Fibroblast of villous mesenchyme (primary cell): ENCODE results near the gene MT4. TPM values are rescaled to one million over a fixed set of nuclear protein-coding genes. Genes with fewer than 3 reads are reported as not detected.
A peak's percentile ranks its signal among the peaks of the same experiment; 100 is the strongest.

ENCODE experiments used
- DNase-seq: peaks from one replicate; pipeline ENCODE4 v3.0.0-alpha.2; 2010; ENCODE audit warnings: low read depth
- H3K4me3 ChIP-seq: 2 replicates; pipeline ENCODE4 v1.5.1; 2011; ENCODE audit warnings: low read depth, mild to moderate bottlenecking, low read length
- CTCF ChIP-seq: IDR thresholded peaks from 2 replicates; pipeline ENCODE4 v1.5.1; 2012; ENCODE audit warnings: low read depth, mild to moderate bottlenecking, low read length; ENCODE audit not compliant: insufficient read depth
- total RNA-seq: library from RNA; depleted of rRNA; stranded (reverse); fragments of >200 nt; gene quantifications from 2 replicates; pipeline ENCODE4 v1.2.3, GENCODE V29; 2012

Gene MT4
- not detected in 2 replicates for total RNA-seq

GRCh38 chr16:56564793-56565477 is at the start of gene MT4:
Gene MT4, plus strand, starts transcription at chr16:56565073. Its CDS starts 56 bp downstream, at chr16:56565129.
- no peak within 1 kb of the TSS for H3K4me3 ChIP-seq
- no peak for TF ChIP-seq CTCF
- no peak for DNase-seq

GRCh38 chr16:56515665-56516064 is 49.2 kb upstream of the MT4 start:
- H3K4me3 ChIP-seq: no peak overlapping the region
- no peak for TF ChIP-seq CTCF
- no peak for DNase-seq

- no peak for TF ChIP-seq CTCF
Observed at GRCh38 chr16:56517206-56517605, 47.7 kb upstream of the MT4 start.

GRCh38 chr16:56518425-56518824 is 46.4 kb upstream of the MT4 start:
- TF ChIP-seq CTCF: no peak
- DNase-seq: no peak
- H3K4me3 ChIP-seq: no peak overlapping the region

More at GRCh38 chr16:56517206-56517605, 47.7 kb upstream of the MT4 start:
- no peak overlapping the region for H3K4me3 ChIP-seq
- DNase-seq: no peak

GRCh38 chr16:56519459-56520250 is 45.2 kb upstream of the MT4 start, which contains the start of gene BBS2:
Gene BBS2, minus strand, starts transcription at chr16:56520024. Its CDS starts 162 bp downstream, at chr16:56519862.
- peak within 1 kb of the TSS; percentile 97 for H3K4me3 ChIP-seq
- TF ChIP-seq CTCF: no peak
- peak; percentile 81 for DNase-seq

- H3K4me3 ChIP-seq: peak overlapping the region; percentile 97
- no peak for TF ChIP-seq CTCF
- DNase-seq: no peak
Observed at GRCh38 chr16:56520251-56520577, 44.7 kb upstream of the MT4 start.
